Measurements from ENCODE around the gene ZNF334.

GRCh38 chr20:46551522-46552381 lies 38.4 kb upstream of the ZNF334 start:
- TF ChIP-seq EP300 (IDR thresholded peaks at IDR 0.05) (no peak), CTCF (IDR thresholded peaks at IDR 0.05) (no peak), MYC (IDR thresholded peaks at IDR 0.05; ENCODE audit: borderline replicate concordance, low read length) (no peak), FOXS1 (CRISPR knock-in tag; IDR thresholded peaks at IDR 0.05) (no peak), HMGXB4 (CRISPR knock-in tag; IDR thresholded peaks at IDR 0.05; ENCODE audit: borderline replicate concordance) (no peak), MAX (IDR thresholded peaks at IDR 0.05) (no peak), CHD2 (IDR thresholded peaks at IDR 0.05; ENCODE audit: low read length, partially characterized antibody) (no peak), REST (IDR thresholded peaks at IDR 0.05) (no peak), KDM1A (IDR thresholded peaks at IDR 0.05; ENCODE audit: low read depth) (no peak), RAD21 (conservative IDR thresholded peaks at IDR 0.05 in 1 of 2, IDR thresholded peaks at IDR 0.05 in 1 of 2) (no peak)
